K562 (cell line): Measurements from ENCODE around the gene DCUN1D3. TPM values are rescaled to one million over a fixed set of nuclear protein-coding genes. Genes with fewer than 3 reads are reported as not detected.

Experiments used
- ARID1B ChIP-seq: fragments of 450-650 bp; IDR thresholded peaks from 2 replicates; pipeline ENCODE4 v1.6.1; 2016; ENCODE audit warnings: antibody characterized with exemption, mild to moderate bottlenecking, inconsistent platforms
- COPS2 ChIP-seq: fragments of 450-650 bp; conservative IDR thresholded peaks from 2 replicates; pipeline ENCODE4 v1.6.1; 2016; ENCODE audit warnings: mild to moderate bottlenecking, moderate library complexity
- DPF2 ChIP-seq: fragments of 450-650 bp; IDR thresholded peaks from 2 replicates; pipeline ENCODE4 v1.6.1; 2016
- ELF1 ChIP-seq: fragments of 200-800 bp; sonication (Bioruptor generic); IDR thresholded peaks from 2 replicates; pipeline ENCODE4 v1.6.1; 2016; ENCODE audit warnings: missing genetic modification characterization, missing compliant biosample characterization
- ESRRB ChIP-seq: fragments of 250-450 bp; sonication (Bioruptor Pico); IDR thresholded peaks from 2 replicates; pipeline ENCODE4 v1.5.0; 2020; ENCODE audit warnings: mild to moderate bottlenecking, moderate library complexity, borderline replicate concordance
- FOXA1 ChIP-seq: fragments of 450-650 bp; IDR thresholded peaks from 2 replicates; pipeline ENCODE4 v1.6.1; 2016; ENCODE audit warnings: mild to moderate bottlenecking, borderline replicate concordance
- FOXJ2 ChIP-seq: fragments of 200-800 bp; sonication (Bioruptor generic); IDR thresholded peaks from 2 replicates; pipeline ENCODE4 v1.6.1; 2016; ENCODE audit warnings: missing genetic modification characterization, missing compliant biosample characterization
- HMGN3 ChIP-seq: IDR thresholded peaks from 2 replicates; pipeline ENCODE4 v1.6.1; 2011; ENCODE audit warnings: borderline replicate concordance, low read depth, mild to moderate bottlenecking, mixed read lengths, low read length; ENCODE audit not compliant: insufficient read length; ENCODE audit errors: extremely low read depth
- IFI16 ChIP-seq: fragments of 250-450 bp; sonication (Bioruptor Pico); IDR thresholded peaks from 2 replicates; pipeline ENCODE4 v2.1.2; 2022; ENCODE audit warnings: mild to moderate bottlenecking, inconsistent platforms
- KLF16 ChIP-seq: IDR thresholded peaks from 2 replicates; pipeline ENCODE4 v1.6.1; 2016; ENCODE audit warnings: antibody characterized with exemption
- MCM2 ChIP-seq: fragments of 450-650 bp; IDR thresholded peaks from 2 replicates; pipeline ENCODE4 v1.6.1; 2017; ENCODE audit warnings: low read depth, mild to moderate bottlenecking
- MCM3 ChIP-seq: fragments of 450-650 bp; IDR thresholded peaks from 2 replicates; pipeline ENCODE4 v1.6.1; 2016
- NCOA4 ChIP-seq: fragments of 450-650 bp; IDR thresholded peaks from 2 replicates; pipeline ENCODE4 v1.6.1; 2018; ENCODE audit warnings: mild to moderate bottlenecking; ENCODE audit not compliant: partially characterized antibody
- NCOR1 ChIP-seq: fragments of 450-650 bp; IDR thresholded peaks from 2 replicates; pipeline ENCODE4 v1.6.1; 2016; ENCODE audit warnings: mild to moderate bottlenecking, moderate library complexity
- NR2C1 ChIP-seq, 2 experiments: fragments of 450-650 bp; IDR thresholded peaks; 2 replicates each; pipeline ENCODE4 v1.6.1; 2017; ENCODE audit warnings: mild to moderate bottlenecking in 2 of 2, antibody characterized with exemption in 1 of 2, inconsistent platforms in 1 of 2, missing compliant biosample characterization in 1 of 2, missing genetic modification characterization in 1 of 2
- PHF20 ChIP-seq: fragments of 450-650 bp; IDR thresholded peaks from 2 replicates; pipeline ENCODE4 v1.6.1; 2018; ENCODE audit not compliant: partially characterized antibody
- SMARCA5 ChIP-seq: fragments of 450-650 bp; IDR thresholded peaks from 2 replicates; pipeline ENCODE4 v1.6.1; 2016
- SOX6 ChIP-seq: fragments of 450-650 bp; IDR thresholded peaks from 2 replicates; pipeline ENCODE4 v1.6.1; 2014; ENCODE audit warnings: mild to moderate bottlenecking
- TAL1 ChIP-seq: fragments of 450-650 bp; IDR thresholded peaks from 2 replicates; pipeline ENCODE4 v1.6.1; 2016; ENCODE audit warnings: mild to moderate bottlenecking
- TRIM24 ChIP-seq, 2 experiments: fragments of 450-650 bp; IDR thresholded peaks; 2 replicates each; pipeline ENCODE4 v1.6.1; 2016
- ZBTB1 ChIP-seq: sonication (generic); formaldehyde crosslinking; IDR thresholded peaks from 2 replicates; pipeline ENCODE4 v1.8.1; 2023; ENCODE audit warnings: missing genetic modification reagents, low read depth, mild to moderate bottlenecking, borderline replicate concordance
- ZC3H4 ChIP-seq: sonication (generic); formaldehyde crosslinking; IDR thresholded peaks from 2 replicates; pipeline ENCODE4 v1.9.0; 2021; ENCODE audit warnings: missing genetic modification reagents, borderline replicate concordance
- ZNF274 ChIP-seq: IDR thresholded peaks from 2 replicates; pipeline ENCODE4 v1.6.1; 2011; ENCODE audit warnings: low read depth, mild to moderate bottlenecking, low read length, moderate library complexity, borderline replicate concordance
- ZNF551 ChIP-seq: fragments of 250-450 bp; sonication (Bioruptor Pico); IDR thresholded peaks from 2 replicates; pipeline ENCODE4 v1.5.0; 2021; ENCODE audit warnings: mild to moderate bottlenecking, moderate library complexity
- ZNF75A ChIP-seq: fragments of 450-650 bp; formaldehyde crosslinking; IDR thresholded peaks from 2 replicates; pipeline ENCODE4 v1.4.0; 2020; ENCODE audit warnings: mild to moderate bottlenecking
- polyA plus RNA-seq, 8 experiments: library from polyadenylated mRNA; depleted of rRNA in 4 of 8; stranded (reverse) in 5 of 8; unstranded in 3 of 8; fragments of >200 nt; fragmentation: Nextera tagmentation in 2 of 8; fragmentation: Illumina TruSeq in 1 of 8; extraction: Ambion mirVana in 2 of 8; extraction: Trizol in 1 of 8; gene quantifications; 2 replicates each; pipeline versions ENCODE4 v1.2.1 to v1.2.3, GENCODE V29; 2011 to 2014; ENCODE audit warnings: inconsistent platforms in 1 of 8, missing spikeins in 1 of 8
- total RNA-seq, 7 experiments: library from RNA; depleted of rRNA in 6 of 7; stranded (reverse); fragments of >200 nt in 6 of 7; fragmentation: Illumina TruSeq in 2 of 7; extraction: Trizol in 2 of 7; gene quantifications; 2 replicates each; pipeline versions ENCODE4 v1.2.1 to v1.2.3, GENCODE V29; 2011 to 2021; ENCODE audit warnings: low replicate concordance in 1 of 7
- TF ChIP-seq, protein P1 (sequence below): fragments of 450-650 bp; IDR thresholded peaks from 2 replicates; pipeline ENCODE4 v1.6.1; 2018; ENCODE audit not compliant: partially characterized antibody
- TF ChIP-seq, protein P2 (sequence below): sonication (generic); formaldehyde crosslinking; IDR thresholded peaks from 2 replicates; pipeline ENCODE4 v1.8.1; 2022; ENCODE audit warnings: missing genetic modification reagents
- TF ChIP-seq, protein P3 (sequence below): fragments of 450-650 bp; IDR thresholded peaks from 2 replicates; pipeline ENCODE4 v1.6.1; 2017; ENCODE audit warnings: mild to moderate bottlenecking, moderate library complexity

DCUN1D3 gene
- total and polyA plus RNA-seq, 9 of the 15 experiments (the other 6 are each of a cell fraction or from before 2014, with no cell fraction given) = 1.0 to 4.7 (median 2.2) TPM

DNA sequence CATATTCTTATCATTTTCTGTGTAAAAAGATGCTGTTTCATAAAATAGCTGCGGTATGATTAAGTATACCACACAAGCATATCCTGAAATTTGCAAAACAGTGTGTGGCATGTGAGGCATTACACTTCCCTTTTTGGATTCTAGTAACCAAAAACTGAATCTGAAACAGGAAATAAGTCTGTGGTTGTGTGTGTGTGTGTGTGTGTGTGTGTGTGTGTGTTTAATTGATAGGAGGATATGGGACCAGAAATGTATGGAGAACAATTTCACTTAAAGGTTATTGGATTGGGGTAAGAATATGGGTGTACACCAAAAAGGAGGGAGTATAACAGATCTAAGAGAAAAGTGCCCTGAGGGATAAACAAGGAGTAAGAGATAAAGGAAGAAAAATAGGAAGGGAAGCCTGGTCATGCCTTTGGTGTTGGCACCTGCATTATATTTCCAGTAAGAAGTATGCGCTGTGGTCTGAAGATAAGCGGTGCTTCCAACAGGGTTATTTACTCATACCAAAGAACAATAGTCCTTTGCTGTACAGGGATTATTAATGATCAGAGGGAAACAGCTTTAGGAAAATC lies 4.4 kb upstream of the DCUN1D3 start (continued):
- TF ChIP-seq NCOR1 (no peak; the same call in 1 of the 2 replicates), FOXA1 (no peak), DPF2 (peak; percentile 85), TRIM24 (IDR thresholded peaks at IDR 0.05) (no peak), SOX6 (peak; percentile 88), IFI16 (no peak), TAL1 (peak; percentile 28), ELF1 (tag) (peak; percentile 77), ZNF274 (no peak), MCM2 (no peak), NCOA4 (no peak), SMARCA5 (no peak; the same call in 1 of the 2 replicates), ZNF551 (CRISPR knock-in tag) (no peak), FOXJ2 (tag) (no peak), HMGN3 (no peak), ZNF75A (no peak), ZBTB1 (CRISPR knock-in tag) (no peak), ZC3H4 (CRISPR knock-in tag) (no peak), ARID1B (peak; percentile 81), COPS2 (no peak), PHF20 (no peak), MCM3 (no peak), KLF16 (no peak), NR2C1 (IDR thresholded peaks at IDR 0.05) (no peak), NR2C1 (tag; IDR thresholded peaks at IDR 0.05) (no peak), ESRRB (CRISPR knock-in tag) (no peak)
- TF ChIP-seq, protein P1, sequence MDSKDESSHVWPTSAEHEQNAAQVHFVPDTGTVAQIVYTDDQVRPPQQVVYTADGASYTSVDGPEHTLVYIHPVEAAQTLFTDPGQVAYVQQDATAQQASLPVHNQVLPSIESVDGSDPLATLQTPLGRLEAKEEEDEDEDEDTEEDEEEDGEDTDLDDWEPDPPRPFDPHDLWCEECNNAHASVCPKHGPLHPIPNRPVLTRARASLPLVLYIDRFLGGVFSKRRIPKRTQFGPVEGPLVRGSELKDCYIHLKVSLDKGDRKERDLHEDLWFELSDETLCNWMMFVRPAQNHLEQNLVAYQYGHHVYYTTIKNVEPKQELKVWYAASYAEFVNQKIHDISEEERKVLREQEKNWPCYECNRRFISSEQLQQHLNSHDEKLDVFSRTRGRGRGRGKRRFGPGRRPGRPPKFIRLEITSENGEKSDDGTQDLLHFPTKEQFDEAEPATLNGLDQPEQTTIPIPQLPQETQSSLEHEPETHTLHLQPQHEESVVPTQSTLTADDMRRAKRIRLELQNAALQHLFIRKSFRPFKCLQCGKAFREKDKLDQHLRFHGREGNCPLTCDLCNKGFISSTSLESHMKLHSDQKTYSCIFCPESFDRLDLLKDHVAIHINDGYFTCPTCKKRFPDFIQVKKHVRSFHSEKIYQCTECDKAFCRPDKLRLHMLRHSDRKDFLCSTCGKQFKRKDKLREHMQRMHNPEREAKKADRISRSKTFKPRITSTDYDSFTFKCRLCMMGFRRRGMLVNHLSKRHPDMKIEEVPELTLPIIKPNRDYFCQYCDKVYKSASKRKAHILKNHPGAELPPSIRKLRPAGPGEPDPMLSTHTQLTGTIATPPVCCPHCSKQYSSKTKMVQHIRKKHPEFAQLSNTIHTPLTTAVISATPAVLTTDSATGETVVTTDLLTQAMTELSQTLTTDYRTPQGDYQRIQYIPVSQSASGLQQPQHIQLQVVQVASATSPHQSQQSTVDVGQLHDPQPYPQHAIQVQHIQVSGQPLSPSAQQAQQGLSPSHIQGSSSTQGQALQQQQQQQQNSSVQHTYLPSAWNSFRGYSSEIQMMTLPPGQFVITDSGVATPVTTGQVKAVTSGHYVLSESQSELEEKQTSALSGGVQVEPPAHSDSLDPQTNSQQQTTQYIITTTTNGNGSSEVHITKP = peak; percentile 13
- TF ChIP-seq, protein P2, sequence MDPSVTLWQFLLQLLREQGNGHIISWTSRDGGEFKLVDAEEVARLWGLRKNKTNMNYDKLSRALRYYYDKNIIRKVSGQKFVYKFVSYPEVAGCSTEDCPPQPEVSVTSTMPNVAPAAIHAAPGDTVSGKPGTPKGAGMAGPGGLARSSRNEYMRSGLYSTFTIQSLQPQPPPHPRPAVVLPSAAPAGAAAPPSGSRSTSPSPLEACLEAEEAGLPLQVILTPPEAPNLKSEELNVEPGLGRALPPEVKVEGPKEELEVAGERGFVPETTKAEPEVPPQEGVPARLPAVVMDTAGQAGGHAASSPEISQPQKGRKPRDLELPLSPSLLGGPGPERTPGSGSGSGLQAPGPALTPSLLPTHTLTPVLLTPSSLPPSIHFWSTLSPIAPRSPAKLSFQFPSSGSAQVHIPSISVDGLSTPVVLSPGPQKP (CRISPR knock-in tag) = no peak
- TF ChIP-seq, protein P3, sequence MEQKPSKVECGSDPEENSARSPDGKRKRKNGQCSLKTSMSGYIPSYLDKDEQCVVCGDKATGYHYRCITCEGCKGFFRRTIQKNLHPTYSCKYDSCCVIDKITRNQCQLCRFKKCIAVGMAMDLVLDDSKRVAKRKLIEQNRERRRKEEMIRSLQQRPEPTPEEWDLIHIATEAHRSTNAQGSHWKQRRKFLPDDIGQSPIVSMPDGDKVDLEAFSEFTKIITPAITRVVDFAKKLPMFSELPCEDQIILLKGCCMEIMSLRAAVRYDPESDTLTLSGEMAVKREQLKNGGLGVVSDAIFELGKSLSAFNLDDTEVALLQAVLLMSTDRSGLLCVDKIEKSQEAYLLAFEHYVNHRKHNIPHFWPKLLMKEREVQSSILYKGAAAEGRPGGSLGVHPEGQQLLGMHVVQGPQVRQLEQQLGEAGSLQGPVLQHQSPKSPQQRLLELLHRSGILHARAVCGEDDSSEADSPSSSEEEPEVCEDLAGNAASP = no peak
